Panc1 (cell line): ENCODE measurements around the gene LRSAM1.

ENCODE experiments used
- CTCF ChIP-seq: fragments of 450-650 bp; IDR thresholded peaks from 2 replicates; pipeline ENCODE4 v1.5.1; 2017; ENCODE audit warnings: mild to moderate bottlenecking
- POLR2AphosphoS5 ChIP-seq: IDR thresholded peaks from 2 replicates; pipeline ENCODE4 v1.6.1; 2012; ENCODE audit warnings: mild to moderate bottlenecking, low read depth, low read length, moderate library complexity
- TCF7L2 ChIP-seq: IDR thresholded peaks from 2 replicates; pipeline ENCODE4 v1.6.1; 2011; ENCODE audit warnings: mild to moderate bottlenecking, low read depth, low read length, inconsistent platforms

DNA sequence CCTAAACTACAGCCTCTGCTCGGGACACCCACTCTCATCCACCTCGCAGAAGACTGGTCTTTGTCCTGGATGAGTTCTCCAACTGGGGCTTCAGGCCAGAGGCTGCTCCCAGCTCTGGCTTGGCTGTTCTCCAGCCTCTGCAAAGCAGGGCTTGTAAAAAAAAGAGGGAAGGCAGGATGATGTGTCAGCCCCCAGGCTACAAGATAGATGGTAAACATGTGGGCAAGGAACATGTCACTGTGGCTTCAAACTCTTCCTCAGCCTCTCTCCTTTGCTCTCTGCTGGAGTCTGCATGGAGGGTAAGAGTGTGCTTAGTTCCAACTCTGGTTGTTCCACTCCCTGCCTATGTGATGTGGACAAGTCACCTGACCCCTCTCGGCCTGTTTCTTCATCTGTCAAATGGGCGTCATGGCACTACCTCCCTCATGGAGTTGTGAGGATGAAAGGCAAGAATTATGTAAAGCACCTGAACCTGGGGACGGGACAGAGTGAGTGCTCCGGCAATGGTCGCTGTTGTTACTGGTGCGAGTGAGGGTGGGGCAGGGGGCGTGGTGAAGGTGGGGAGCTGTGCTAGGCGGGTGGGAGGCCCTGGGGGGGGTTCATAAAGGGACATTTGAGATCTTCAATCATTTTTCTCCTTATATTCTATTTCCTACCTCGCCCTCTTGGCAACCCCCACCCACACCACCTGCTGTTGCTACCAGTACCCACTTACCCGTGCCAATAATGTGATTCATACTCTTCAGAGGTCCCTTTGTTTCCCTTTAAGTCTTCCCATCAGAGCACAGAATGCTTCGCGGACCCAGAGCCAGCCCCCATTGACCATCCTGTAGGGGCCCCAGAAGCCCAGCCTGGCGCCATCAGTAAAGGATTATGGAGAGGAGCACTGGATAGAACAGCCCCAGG is 33.9 kb upstream of the LRSAM1 start:
- no peak for TF ChIP-seq TCF7L2
- TF ChIP-seq CTCF: no peak
- TF ChIP-seq POLR2AphosphoS5: no peak
